Uterus (tissue), 4 donors: Measurements from ENCODE around the gene APOBEC3G. TPM values are rescaled to one million over a fixed set of nuclear protein-coding genes. Genes with fewer than 3 reads are reported as not detected.

Experiments
- DNase-seq, 2 donors: peaks; one replicate each; pipeline ENCODE4 v3.0.0-alpha.2; 2019 to 2020
- H3K27ac ChIP-seq, 2 donors: fragments of 200-600 bp; sonication (generic); 1 replicate in 1 of 2; 2 replicates in 1 of 2; pipeline ENCODE4 v1.5.1; 2016 to 2018
- H3K27me3 ChIP-seq, 2 donors: fragments of 200-600 bp; sonication (generic); one replicate each; pipeline ENCODE4 v1.5.1; 2018 to 2019; ENCODE audit warnings: control low read depth in 1 of 2
- H3K36me3 ChIP-seq, 2 donors: fragments of 200-600 bp; sonication (generic); one replicate each; pipeline ENCODE4 v1.5.1; 2019; ENCODE audit warnings: control low read depth in 1 of 2
- H3K4me1 ChIP-seq, 2 donors: fragments of 200-600 bp; sonication (generic); one replicate each; pipeline ENCODE4 v1.5.1; 2018 to 2019; ENCODE audit warnings: control low read depth in 1 of 2
- H3K4me3 ChIP-seq, 2 donors: fragments of 200-600 bp; sonication (generic); 1 replicate in 1 of 2; 2 replicates in 1 of 2; pipeline ENCODE4 v1.5.1; 2018 to 2019; ENCODE audit warnings: mild to moderate bottlenecking in 1 of 2
- H3K9me3 ChIP-seq, 2 donors: fragments of 200-600 bp; sonication (generic); one replicate each; pipeline ENCODE4 v1.5.1; 2019; ENCODE audit warnings: control low read depth in 1 of 2
- CTCF ChIP-seq, 4 experiments: fragments of 200-600 bp in 2 of 4; fragments of 450-650 bp in 2 of 4; sonication (generic) in 2 of 4; IDR thresholded peaks; one replicate each; pipeline ENCODE4 v1.5.1; 2016 to 2019; ENCODE audit warnings: antibody characterized with exemption in 4 of 4, mild to moderate bottlenecking in 2 of 4, moderate library complexity in 1 of 4
- POLR2A ChIP-seq, 2 donors: fragments of 450-650 bp; IDR thresholded peaks; one replicate each; pipeline ENCODE4 v1.6.1; 2016; ENCODE audit warnings: antibody characterized with exemption in 2 of 2, mild to moderate bottlenecking in 1 of 2, moderate library complexity in 1 of 2
- intact Hi-C: fragments of 100-400 bp; cut with DNase I; formaldehyde crosslinking; loops from one replicate; pipeline ENCODE4 v1.15.1; 2023; ENCODE audit warnings: low total_unique reads
- total RNA-seq, 4 donors: library from RNA; depleted of rRNA in 3 of 4; stranded (reverse); fragments of >200 nt in 3 of 4; gene quantifications; one replicate each; pipeline versions ENCODE4 v1.1.0 to v1.2.4, GENCODE V29; 2014 to 2023
- donor health status: DM: yes; HTN: yes; CAD: no.

The APOBEC3G gene
- total RNA-seq, 4 donors from 2014 or later, result 5.9 to 36.1 (median 21.6) TPM

GRCh38 chr22:39091126-39092081 lies 14.3 kb downstream of the APOBEC3G start:
- no peaks in the 10 kb centered on the region for H3K4me1 ChIP-seq
- no peak for TF ChIP-seq CTCF (IDR thresholded peaks at IDR 0.05)
- no peak for TF ChIP-seq POLR2A (IDR thresholded peaks at IDR 0.05)
- H3K36me3 ChIP-seq, result no peaks in the 10 kb centered on the region
- no peak overlapping the region for H3K27ac ChIP-seq
- intact Hi-C loops, result no loop called here
- no peak for DNase-seq
- H3K9me3 ChIP-seq, result no peaks in the 10 kb centered on the region
- no peak overlapping the region for H3K4me3 ChIP-seq
- no peaks in the 10 kb centered on the region for H3K27me3 ChIP-seq

- intact Hi-C loops, result no loop called here
- Histone ChIP-seq H3K36me3 (no peaks in the 10 kb centered on the region), H3K27ac (no peak overlapping the region), H3K27me3 (no peaks in the 10 kb centered on the region), H3K9me3 (no peaks in the 10 kb centered on the region), H3K4me1 (no peaks in the 10 kb centered on the region), H3K4me3 (no peak overlapping the region)
- no peak for DNase-seq
- TF ChIP-seq CTCF (IDR thresholded peaks at IDR 0.05) (no peak), POLR2A (IDR thresholded peaks at IDR 0.05) (no peak)
Measured at GRCh38 chr22:39092111-39092862, 15.2 kb downstream of the APOBEC3G start.

DNA sequence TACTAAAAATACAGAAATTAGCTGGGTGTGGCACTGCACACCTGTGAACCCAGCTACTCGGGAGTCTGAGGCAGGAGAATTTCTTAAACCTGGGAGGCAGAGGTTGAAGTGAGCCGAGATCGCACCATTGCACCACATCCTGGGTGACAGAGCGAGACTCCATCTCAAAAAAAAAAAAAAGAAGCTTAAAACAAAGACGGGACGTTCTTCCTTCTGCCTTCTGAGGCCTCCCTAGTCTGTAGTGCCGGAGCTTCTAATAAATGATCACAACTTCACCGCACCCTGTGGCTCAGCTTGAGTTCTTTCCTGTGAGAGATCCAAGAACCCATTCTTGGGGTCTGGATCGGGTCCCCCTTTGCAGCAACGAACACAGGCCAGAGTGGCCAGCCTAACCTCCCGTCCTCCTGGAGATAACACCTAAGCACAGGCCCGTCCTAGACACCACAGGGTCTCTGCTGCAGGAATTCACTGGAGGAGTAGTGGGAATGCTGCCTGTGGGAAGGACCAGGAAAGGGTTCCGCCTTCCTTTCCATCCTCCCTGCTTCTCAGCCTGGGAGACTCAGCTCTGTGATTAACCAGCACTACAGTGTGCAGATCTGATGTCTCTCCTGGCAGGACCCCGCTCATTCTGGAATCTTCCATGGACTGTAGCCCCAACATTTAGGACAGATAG lies 17.8 kb downstream of the APOBEC3G start:
- TF ChIP-seq POLR2A (IDR thresholded peaks at IDR 0.05) (no peak), CTCF (IDR thresholded peaks at IDR 0.05) (no peak)
- no peaks in the 10 kb centered on the region for H3K4me1 ChIP-seq
- H3K4me3 ChIP-seq, result no peak overlapping the region
- no peak overlapping the region for H3K27ac ChIP-seq
- intact Hi-C loops, result no loop called here
- no peaks in the 10 kb centered on the region for H3K9me3 ChIP-seq
- no peaks in the 10 kb centered on the region for H3K27me3 ChIP-seq
- no peak for DNase-seq
- H3K36me3 ChIP-seq, result no peaks in the 10 kb centered on the region

GRCh38 chr22:39095971-39096370 lies 18.9 kb downstream of the APOBEC3G start:
- DNase-seq, result no peak
- no peak overlapping the region for H3K4me3 ChIP-seq
- no peaks in the 10 kb centered on the region for H3K36me3 ChIP-seq
- H3K4me1 ChIP-seq, result no peaks in the 10 kb centered on the region
- TF ChIP-seq CTCF (IDR thresholded peaks at IDR 0.05) (no peak), POLR2A (IDR thresholded peaks at IDR 0.05) (no peak)
- no peaks in the 10 kb centered on the region for H3K27me3 ChIP-seq
- no peaks in the 10 kb centered on the region for H3K9me3 ChIP-seq
- no peak overlapping the region for H3K27ac ChIP-seq
- intact Hi-C loops, result no loop called here
